Measurements from ENCODE around the gene CLSTN1. TPM values are rescaled to one million over a fixed set of nuclear protein-coding genes. Genes with fewer than 3 reads are reported as not detected.
"Not testable (repeated sequence)": the region's sequence is repeated elsewhere in the genome, so short reads cannot be mapped to it uniquely, and the experiment has no call there.

Gene CLSTN1
- total RNA-seq, 2 experiments from 2014 or later = 34.9 to 36.7 TPM

GRCh38 chr1:9814619-9815018, 9.1 kb downstream of the CLSTN1 start:
- peaks cover 9% of the 10 kb centered on the region for H3K4me1 Mint-ChIP-seq
- no peaks in the 10 kb centered on the region for H3K27me3 Mint-ChIP-seq
- no peak overlapping the region for H3K27ac Mint-ChIP-seq
- intact Hi-C loops (cut with DNase I, micrococcal nuclease) = no loop called here
- DNase-seq = no peak
- ChIA-PET POLR2A (no interaction called here), CTCF (no interaction called here)
- H3K36me3 Mint-ChIP-seq (ENCODE audit: low read depth) = peaks cover 2% of the 10 kb centered on the region
- ATAC-seq = no peak
- H3K9me3 Mint-ChIP-seq (ENCODE audit: low read depth) = no peaks in the 10 kb centered on the region
- no peak overlapping the region for H3K4me3 Mint-ChIP-seq

- H3K9me3 Mint-ChIP-seq (ENCODE audit: low read depth) = no peaks in the 10 kb centered on the region
- POLR2A ChIA-PET = no interaction called here
- CTCF ChIA-PET = interaction anchor here (1.0 to 1.7 kb wide), 3 partner anchors 11 to 54 kb away, joined by 3 to 5 read pairs (median 3); no protein-coding TSS in a partner anchor
- no peaks in the 10 kb centered on the region for H3K27me3 Mint-ChIP-seq
- H3K4me3 Mint-ChIP-seq = no peak overlapping the region
- intact Hi-C loops (cut with DNase I, micrococcal nuclease) = no loop called here
- DNase-seq (no peak), ATAC-seq (no peak)
- no peak overlapping the region for H3K27ac Mint-ChIP-seq
- H3K36me3 Mint-ChIP-seq (ENCODE audit: low read depth) = peaks cover 2% of the 10 kb centered on the region
- H3K4me1 Mint-ChIP-seq = peaks cover 32% of the 10 kb centered on the region
Observed at GRCh38 chr1:9811239-9811966, 12.4 kb downstream of the CLSTN1 start.

GRCh38 chr1:9809100-9809510, 14.7 kb downstream of the CLSTN1 start:
- POLR2A ChIA-PET = no interaction called here
- no peak overlapping the region for H3K4me3 Mint-ChIP-seq
- CTCF ChIA-PET = interaction anchor here (0.5 kb wide), 1 partner anchor 22 kb away, joined by 3 read pairs; no protein-coding TSS in a partner anchor
- ATAC-seq = no peak
- peaks cover 32% of the 10 kb centered on the region for H3K4me1 Mint-ChIP-seq
- H3K36me3 Mint-ChIP-seq (ENCODE audit: low read depth) = no peaks in the 10 kb centered on the region
- no peaks in the 10 kb centered on the region for H3K9me3 Mint-ChIP-seq (ENCODE audit: low read depth)
- H3K27me3 Mint-ChIP-seq = no peaks in the 10 kb centered on the region
- H3K27ac Mint-ChIP-seq = no peak overlapping the region
- intact Hi-C loops (cut with DNase I, micrococcal nuclease) = no loop called here
- no peak for DNase-seq

- CTCF ChIA-PET = interaction anchor here (0.5 kb wide), 1 partner anchor 21 kb away, joined by 3 read pairs; no protein-coding TSS in a partner anchor
Observed at GRCh38 chr1:9808459-9808858, 15.3 kb downstream of the CLSTN1 start.

GRCh38 chr1:9807541-9807940, 16.2 kb downstream of the CLSTN1 start:
- peaks cover 36% of the 10 kb centered on the region for H3K4me1 Mint-ChIP-seq
- ATAC-seq = no peak
- POLR2A ChIA-PET = no interaction called here
- no peak for DNase-seq
- no peak overlapping the region for H3K4me3 Mint-ChIP-seq
- no peaks in the 10 kb centered on the region for H3K9me3 Mint-ChIP-seq (ENCODE audit: low read depth)
- intact Hi-C loops (cut with DNase I, micrococcal nuclease) = no loop called here
- H3K27me3 Mint-ChIP-seq = no peaks in the 10 kb centered on the region
- no peak overlapping the region for H3K27ac Mint-ChIP-seq
- H3K36me3 Mint-ChIP-seq (ENCODE audit: low read depth) = no peaks in the 10 kb centered on the region
- CTCF ChIA-PET = no interaction called here

More at GRCh38 chr1:9808459-9808858, 15.3 kb downstream of the CLSTN1 start:
- no peaks in the 10 kb centered on the region for H3K27me3 Mint-ChIP-seq
- no peak overlapping the region for H3K4me3 Mint-ChIP-seq
- intact Hi-C loops (cut with DNase I, micrococcal nuclease) = no loop called here
- H3K9me3 Mint-ChIP-seq (ENCODE audit: low read depth) = no peaks in the 10 kb centered on the region
- POLR2A ChIA-PET = no interaction called here
- DNase-seq (no peak), ATAC-seq (no peak)
- H3K36me3 Mint-ChIP-seq (ENCODE audit: low read depth) = no peaks in the 10 kb centered on the region
- H3K27ac Mint-ChIP-seq = no peak overlapping the region
- peaks cover 32% of the 10 kb centered on the region for H3K4me1 Mint-ChIP-seq

GRCh38 chr1:9805972-9806371, 17.8 kb downstream of the CLSTN1 start:
- ATAC-seq; intact Hi-C loops (cut with DNase I, micrococcal nuclease); H3K27me3 Mint-ChIP-seq; DNase-seq; H3K9me3 Mint-ChIP-seq (ENCODE audit: low read depth); POLR2A ChIA-PET; H3K36me3 Mint-ChIP-seq (ENCODE audit: low read depth); H3K27ac Mint-ChIP-seq; H3K4me3 Mint-ChIP-seq: not testable (repeated sequence)
- H3K4me1 Mint-ChIP-seq = peaks cover 48% of the 10 kb centered on the region
- CTCF ChIA-PET = interaction anchor here (2.0 kb wide), 1 partner anchor 62 kb away, joined by 5 read pairs; no protein-coding TSS in a partner anchor

GRCh38 chr1:9805006-9805508, 18.7 kb downstream of the CLSTN1 start:
- Mint-ChIP-seq H3K27ac (no peak overlapping the region), H3K4me1 (peaks cover 47% of the 10 kb centered on the region), H3K4me3 (no peak overlapping the region), H3K36me3 (ENCODE audit: low read depth) (peaks cover 3% of the 10 kb centered on the region), H3K9me3 (ENCODE audit: low read depth) (no peaks in the 10 kb centered on the region), H3K27me3 (no peaks in the 10 kb centered on the region)
- CTCF ChIA-PET = interaction anchor here (1.0 to 2.0 kb wide), 6 partner anchors 9 to 81 kb away, joined by 3 to 5 read pairs (median 3); no protein-coding TSS in a partner anchor
- DNase-seq = no peak
- intact Hi-C loops (cut with DNase I, micrococcal nuclease) = no loop called here
- ATAC-seq = no peak
- POLR2A ChIA-PET = no interaction called here

GRCh38 chr1:9803003-9803918, 20.5 kb downstream of the CLSTN1 start:
- H3K27ac Mint-ChIP-seq; H3K27me3 Mint-ChIP-seq; H3K36me3 Mint-ChIP-seq (ENCODE audit: low read depth); intact Hi-C loops (cut with DNase I, micrococcal nuclease); H3K4me3 Mint-ChIP-seq; ATAC-seq; H3K9me3 Mint-ChIP-seq (ENCODE audit: low read depth); DNase-seq: not testable (repeated sequence)
- ChIA-PET CTCF (interaction anchor here (0.6 to 1.8 kb wide), 6 partner anchors 11 to 105 kb away, joined by 3 to 7 read pairs (median 4); no protein-coding TSS in a partner anchor), POLR2A (interaction anchor here (0.7 kb wide), 1 partner anchor 97 kb away, joined by 3 read pairs; no protein-coding TSS in a partner anchor)
- peaks cover 51% of the 10 kb centered on the region for H3K4me1 Mint-ChIP-seq

GRCh38 chr1:9801909-9802308, 21.9 kb downstream of the CLSTN1 start:
- POLR2A ChIA-PET = no interaction called here
- CTCF ChIA-PET = interaction anchor here (0.6 to 1.7 kb wide), 4 partner anchors 17 to 485 kb away, joined by 3 to 7 read pairs (median 4); no protein-coding TSS in a partner anchor
- Mint-ChIP-seq H3K27ac (no peak overlapping the region), H3K9me3 (ENCODE audit: low read depth) (no peaks in the 10 kb centered on the region), H3K27me3 (no peaks in the 10 kb centered on the region), H3K4me1 (peaks cover 50% of the 10 kb centered on the region), H3K4me3 (no peak overlapping the region), H3K36me3 (ENCODE audit: low read depth) (peaks cover 4% of the 10 kb centered on the region)
- intact Hi-C loops (cut with DNase I, micrococcal nuclease) = no loop called here
- DNase-seq (no peak), ATAC-seq (no peak)

GRCh38 chr1:9798236-9799130, 25.3 kb downstream of the CLSTN1 start:
- DNase-seq (no peak), ATAC-seq (peak; percentile 39)
- Mint-ChIP-seq H3K36me3 (ENCODE audit: low read depth) (peaks cover 4% of the 10 kb centered on the region), H3K4me3 (no peak overlapping the region), H3K4me1 (peaks cover 56% of the 10 kb centered on the region), H3K27me3 (no peaks in the 10 kb centered on the region), H3K9me3 (ENCODE audit: low read depth) (no peaks in the 10 kb centered on the region), H3K27ac (peak overlapping the region; percentile 9)
- POLR2A ChIA-PET = interaction anchor here (0.6 kb wide), 1 partner anchor 828 kb away, joined by 4 read pairs; no protein-coding TSS in a partner anchor
- intact Hi-C loops (cut with DNase I, micrococcal nuclease) = no loop called here
- CTCF ChIA-PET = interaction anchor here (1.0 to 4.7 kb wide), 2 partner anchors 13 to 28 kb away, joined by 4 to 44 read pairs; no protein-coding TSS in a partner anchor

Measured in activated CD4-positive, alpha-beta T cell treated with anti-CD3 and anti-CD28 coated beads for 36 hours (primary cell).